ENCODE results near the gene CDC42BPG.

- no peak for TF ChIP-seq EZH2 (IDR thresholded peaks at IDR 0.05; ENCODE audit: low read length, missing control alignments)
- no peak for TF ChIP-seq CTCF (conservative IDR thresholded peaks at IDR 0.05 in 1 of 2, IDR thresholded peaks at IDR 0.05 in 1 of 2; ENCODE audit: low read depth in 1 of 2, low read length in 2 of 2)
These were observed 49.9 kb downstream of the CDC42BPG start for GRCh38 chr11:64794526-64794925.
